Dendritic cell treated with granulocyte-macrophage colony-stimulating factor and Interleukin-4, amounts not matched to agents 40 ng/mL and 50 ng/mL, for 4 days (primary cell): ENCODE data around the gene HAGH.

Experiments
- H3K27ac Mint-ChIP-seq: one replicate; pipeline ENCODE4 v1.8.0; 2022; ENCODE audit warnings: mild to moderate bottlenecking, mixed read lengths
- H3K27me3 Mint-ChIP-seq: one replicate; pipeline ENCODE4 v1.8.0; 2022; ENCODE audit warnings: mild to moderate bottlenecking, mixed read lengths
- H3K36me3 Mint-ChIP-seq: one replicate; pipeline ENCODE4 v1.8.0; 2022; ENCODE audit warnings: low read depth, mixed read lengths
- H3K4me1 Mint-ChIP-seq: one replicate; pipeline ENCODE4 v1.8.0; 2022; ENCODE audit warnings: low read depth, mixed read lengths
- H3K4me3 Mint-ChIP-seq: one replicate; pipeline ENCODE4 v1.8.0; 2022; ENCODE audit warnings: mild to moderate bottlenecking, moderate library complexity, mixed read lengths
- H3K9me3 Mint-ChIP-seq: one replicate; pipeline ENCODE4 v1.8.0; 2022; ENCODE audit warnings: mixed read lengths
- intact Hi-C: fragments of 100-400 bp; cut with micrococcal nuclease; formaldehyde crosslinking; loops from one replicate; pipeline ENCODE4 v1.15.0; 2022

HAGH gene

GRCh38 chr16:1766701-1767100, 59.9 kb downstream of the HAGH start:
- Mint-ChIP-seq H3K27ac (no peak overlapping the region), H3K4me1 (peaks cover 22% of the 10 kb centered on the region), H3K36me3 (peaks cover 91% of the 10 kb centered on the region), H3K9me3 (no peaks in the 10 kb centered on the region), H3K27me3 (no peaks in the 10 kb centered on the region), H3K4me3 (no peak overlapping the region)
- intact Hi-C loops, result no loop called here

- H3K36me3 Mint-ChIP-seq, result peaks cover 94% of the 10 kb centered on the region
- no peaks in the 10 kb centered on the region for H3K27me3 Mint-ChIP-seq
- H3K27ac Mint-ChIP-seq, result no peak overlapping the region
- intact Hi-C loops, result no loop called here
- no peak overlapping the region for H3K4me3 Mint-ChIP-seq
- H3K4me1 Mint-ChIP-seq, result peaks cover 20% of the 10 kb centered on the region
- H3K9me3 Mint-ChIP-seq, result no peaks in the 10 kb centered on the region
Measured at GRCh38 chr16:1766231-1766630, 60.4 kb downstream of the HAGH start.

- Mint-ChIP-seq H3K36me3 (peaks cover 98% of the 10 kb centered on the region), H3K4me1 (peaks cover 20% of the 10 kb centered on the region), H3K9me3 (no peaks in the 10 kb centered on the region), H3K27me3 (no peaks in the 10 kb centered on the region), H3K4me3 (no peak overlapping the region), H3K27ac (no peak overlapping the region)
- intact Hi-C loops, result no loop called here
Measured at GRCh38 chr16:1765826-1766225, 60.8 kb downstream of the HAGH start.

GRCh38 chr16:1764971-1765370, 61.7 kb downstream of the HAGH start:
- Mint-ChIP-seq H3K27me3 (no peaks in the 10 kb centered on the region), H3K27ac (no peak overlapping the region), H3K9me3 (no peaks in the 10 kb centered on the region), H3K4me1 (peaks cover 12% of the 10 kb centered on the region), H3K36me3 (peaks cover 100% of the 10 kb centered on the region), H3K4me3 (no peak overlapping the region)
- intact Hi-C loops, result no loop called here

- Mint-ChIP-seq H3K4me3 (no peak overlapping the region), H3K27ac (no peak overlapping the region), H3K4me1 (peaks cover under 1% of the 10 kb centered on the region), H3K9me3 (no peaks in the 10 kb centered on the region), H3K36me3 (peaks cover 100% of the 10 kb centered on the region), H3K27me3 (no peaks in the 10 kb centered on the region)
- intact Hi-C loops, result no loop called here
Measured at GRCh38 chr16:1763521-1764511, 62.8 kb downstream of the HAGH start.

GRCh38 chr16:1762879-1763520, 63.6 kb downstream of the HAGH start:
- Mint-ChIP-seq H3K4me3 (no peak overlapping the region), H3K36me3 (peaks cover 100% of the 10 kb centered on the region), H3K4me1 (no peaks in the 10 kb centered on the region), H3K27ac (no peak overlapping the region), H3K27me3 (no peaks in the 10 kb centered on the region), H3K9me3 (no peaks in the 10 kb centered on the region)
- intact Hi-C loops, result no loop called here

GRCh38 chr16:1762196-1762878, 64.3 kb downstream of the HAGH start:
- Mint-ChIP-seq H3K27me3 (no peaks in the 10 kb centered on the region), H3K4me1 (no peaks in the 10 kb centered on the region), H3K9me3 (no peaks in the 10 kb centered on the region), H3K27ac (no peak overlapping the region), H3K4me3 (no peak overlapping the region), H3K36me3 (peaks cover 100% of the 10 kb centered on the region)
- intact Hi-C loops, result no loop called here

- Mint-ChIP-seq H3K4me1 (no peaks in the 10 kb centered on the region), H3K27me3 (no peaks in the 10 kb centered on the region), H3K4me3 (no peak overlapping the region), H3K9me3 (no peaks in the 10 kb centered on the region), H3K36me3 (peaks cover 100% of the 10 kb centered on the region), H3K27ac (no peak overlapping the region)
- intact Hi-C loops, result no loop called here
Measured at GRCh38 chr16:1761751-1762150, 64.9 kb downstream of the HAGH start.

- Mint-ChIP-seq H3K36me3 (peaks cover 100% of the 10 kb centered on the region), H3K9me3 (no peaks in the 10 kb centered on the region), H3K27me3 (no peaks in the 10 kb centered on the region), H3K4me3 (no peak overlapping the region), H3K4me1 (no peaks in the 10 kb centered on the region), H3K27ac (no peak overlapping the region)
- intact Hi-C loops, result no loop called here
Measured at GRCh38 chr16:1760911-1761310, 65.7 kb downstream of the HAGH start.

- H3K4me3 Mint-ChIP-seq, result no peak overlapping the region
- H3K36me3 Mint-ChIP-seq, result peaks cover 100% of the 10 kb centered on the region
- no peaks in the 10 kb centered on the region for H3K27me3 Mint-ChIP-seq
- intact Hi-C loops, result no loop called here
- H3K9me3 Mint-ChIP-seq, result no peaks in the 10 kb centered on the region
- no peaks in the 10 kb centered on the region for H3K4me1 Mint-ChIP-seq
- no peak overlapping the region for H3K27ac Mint-ChIP-seq
Measured at GRCh38 chr16:1759511-1759910, 67.1 kb downstream of the HAGH start.

- H3K27ac Mint-ChIP-seq, result no peak overlapping the region
- H3K36me3 Mint-ChIP-seq, result peaks cover 100% of the 10 kb centered on the region
Measured at GRCh38 chr16:1758923-1759322, 67.7 kb downstream of the HAGH start.

GRCh38 chr16:1757714-1758461, 68.7 kb downstream of the HAGH start:
- intact Hi-C loops, result no loop called here
- Mint-ChIP-seq H3K27me3 (no peaks in the 10 kb centered on the region), H3K27ac (no peak overlapping the region)

More at GRCh38 chr16:1758923-1759322, 67.7 kb downstream of the HAGH start:
- no peaks in the 10 kb centered on the region for H3K4me1 Mint-ChIP-seq
- no peaks in the 10 kb centered on the region for H3K27me3 Mint-ChIP-seq
- H3K4me3 Mint-ChIP-seq, result no peak overlapping the region
- intact Hi-C loops, result no loop called here
- H3K9me3 Mint-ChIP-seq, result no peaks in the 10 kb centered on the region

More at GRCh38 chr16:1757714-1758461, 68.7 kb downstream of the HAGH start:
- peaks cover 100% of the 10 kb centered on the region for H3K36me3 Mint-ChIP-seq
- no peaks in the 10 kb centered on the region for H3K9me3 Mint-ChIP-seq
- H3K4me3 Mint-ChIP-seq, result no peak overlapping the region
- H3K4me1 Mint-ChIP-seq, result no peaks in the 10 kb centered on the region
